Measurements from ENCODE around the gene RAP1GAP.
"Not testable (repeated sequence)": the region's sequence is repeated elsewhere in the genome, so short reads cannot be mapped to it uniquely, and the experiment has no call there.

RAP1GAP gene

GRCh38 chr1:21641967-21642739, 27.0 kb downstream of the RAP1GAP start:
- no peak for DNase-seq

GRCh38 chr1:21641537-21641936, 27.6 kb downstream of the RAP1GAP start:
- no peak for DNase-seq

GRCh38 chr1:21641076-21641475, 28.1 kb downstream of the RAP1GAP start:
- DNase-seq: no peak

- no peak for DNase-seq
These were observed 28.5 kb downstream of the RAP1GAP start for GRCh38 chr1:21640653-21641052.

GRCh38 chr1:21639594-21640041, 29.5 kb downstream of the RAP1GAP start:
- no peak for DNase-seq

- no peak for DNase-seq
These were observed 30.4 kb downstream of the RAP1GAP start for GRCh38 chr1:21638531-21639341.

GRCh38 chr1:21637514-21637913, 31.6 kb downstream of the RAP1GAP start:
- no peak for DNase-seq

- no peak for DNase-seq
These were observed 33.1 kb downstream of the RAP1GAP start for GRCh38 chr1:21636029-21636428.

- no peak for DNase-seq
These were observed 34.2 kb downstream of the RAP1GAP start for GRCh38 chr1:21634806-21635535.

- no peak for DNase-seq
These were observed 35.0 kb downstream of the RAP1GAP start for GRCh38 chr1:21633992-21634805.

GRCh38 chr1:21633141-21633755, 35.9 kb downstream of the RAP1GAP start:
- no peak for DNase-seq

GRCh38 chr1:21631944-21632887, 36.9 kb downstream of the RAP1GAP start:
- DNase-seq: no peak

- not testable (repeated sequence) for DNase-seq
These were observed 37.6 kb downstream of the RAP1GAP start for GRCh38 chr1:21631590-21631943.

- DNase-seq: no peak
These were observed 38.4 kb downstream of the RAP1GAP start for GRCh38 chr1:21630571-21631343.

GRCh38 chr1:21629971-21630370, 39.2 kb downstream of the RAP1GAP start:
- DNase-seq: no peak

GRCh38 chr1:21628798-21629393, 40.3 kb downstream of the RAP1GAP start:
- DNase-seq: no peak

GRCh38 chr1:21626921-21627339, 42.2 kb downstream of the RAP1GAP start:
- no peak for DNase-seq

GRCh38 chr1:21625390-21626190, 43.6 kb downstream of the RAP1GAP start:
- no peak for DNase-seq

Data from stimulated activated CD4-positive, alpha-beta T cell treated with anti-CD3 and anti-CD28 coated beads, Interleukin-12 subunit alpha, Interleukin-12 subunit beta, amount 100 ng/mL, for 4 hours (primary cell).